DOHH2 (cell line): Measurements from ENCODE around the gene TMEM235.

Source experiments
- H3F3A ChIP-seq: fragments of 200-600 bp; sonication (generic), shearing (Covaris generic); 2 replicates; pipeline ENCODE4 v1.6.0; 2016; ENCODE audit warnings: antibody characterized with exemption, mild to moderate bottlenecking; ENCODE audit not compliant: control insufficient read depth, insufficient read depth
- H3K27ac ChIP-seq: fragments of 200-600 bp; sonication (generic); 2 replicates; pipeline ENCODE4 v1.5.1; 2014; ENCODE audit warnings: low read depth, mild to moderate bottlenecking, low read length, moderate library complexity
- H3K27me3 ChIP-seq: fragments of 200-600 bp; sonication (generic); 2 replicates; pipeline ENCODE4 v1.6.1; 2014; ENCODE audit warnings: mild to moderate bottlenecking, low read length, mixed read lengths; ENCODE audit not compliant: control insufficient read depth
- H3K36me3 ChIP-seq: fragments of 200-600 bp; sonication (generic); 2 replicates; pipeline ENCODE4 v1.6.1; 2014; ENCODE audit warnings: mild to moderate bottlenecking, low read length, moderate library complexity, mixed read lengths; ENCODE audit not compliant: control insufficient read depth
- H3K4me1 ChIP-seq: fragments of 200-600 bp; sonication (generic); 2 replicates; pipeline ENCODE4 v1.6.1; 2014; ENCODE audit warnings: mild to moderate bottlenecking, low read length, mixed read lengths; ENCODE audit not compliant: control insufficient read depth
- H3K4me2 ChIP-seq: fragments of 200-600 bp; sonication (generic); 2 replicates; pipeline ENCODE4 v1.6.0; 2014; ENCODE audit warnings: mild to moderate bottlenecking, low read length, moderate library complexity
- H3K4me3 ChIP-seq: fragments of 200-600 bp; sonication (generic); 2 replicates; pipeline ENCODE4 v1.5.1; 2014; ENCODE audit warnings: mild to moderate bottlenecking, low read length, mixed read lengths
- H3K79me2 ChIP-seq: fragments of 200-600 bp; sonication (generic); 2 replicates; pipeline ENCODE4 v1.6.1; 2014; ENCODE audit warnings: mild to moderate bottlenecking, low read length, mixed read lengths; ENCODE audit not compliant: control insufficient read depth
- H3K9me2 ChIP-seq: fragments of 200-600 bp; sonication (generic); replicated peaks from 2 replicates; pipeline ENCODE4 v1.6.1; 2014; ENCODE audit warnings: mild to moderate bottlenecking, low read length, mixed read lengths; ENCODE audit not compliant: control insufficient read depth
- H3K9me3 ChIP-seq: fragments of 200-600 bp; sonication (generic); 2 replicates; pipeline ENCODE4 v1.6.1; 2014; ENCODE audit warnings: antibody characterized with exemption, low read length, mixed read lengths; ENCODE audit not compliant: control insufficient read depth, insufficient read depth
- H4K20me1 ChIP-seq: fragments of 200-600 bp; sonication (generic); 2 replicates; pipeline ENCODE4 v1.6.0; 2014; ENCODE audit warnings: low read depth, mild to moderate bottlenecking, antibody characterized with exemption, low read length, moderate library complexity; ENCODE audit not compliant: control insufficient read depth, insufficient read depth
- EZH2phosphoT487 ChIP-seq: fragments of 200-600 bp; sonication (generic); IDR thresholded peaks from 2 replicates; pipeline ENCODE4 v1.6.1; 2017; ENCODE audit warnings: borderline replicate concordance, mild to moderate bottlenecking, antibody characterized with exemption, low read length, moderate library complexity, mixed read lengths
- TF ChIP-seq, protein P1 (sequence below): fragments of 200-600 bp; sonication (generic); IDR thresholded peaks from one replicate; pipeline ENCODE4 v1.5.1; 2014; ENCODE audit warnings: antibody characterized with exemption, mild to moderate bottlenecking, low read depth, low read length; ENCODE audit not compliant: poor library complexity, severe bottlenecking

The TMEM235 gene

DNA sequence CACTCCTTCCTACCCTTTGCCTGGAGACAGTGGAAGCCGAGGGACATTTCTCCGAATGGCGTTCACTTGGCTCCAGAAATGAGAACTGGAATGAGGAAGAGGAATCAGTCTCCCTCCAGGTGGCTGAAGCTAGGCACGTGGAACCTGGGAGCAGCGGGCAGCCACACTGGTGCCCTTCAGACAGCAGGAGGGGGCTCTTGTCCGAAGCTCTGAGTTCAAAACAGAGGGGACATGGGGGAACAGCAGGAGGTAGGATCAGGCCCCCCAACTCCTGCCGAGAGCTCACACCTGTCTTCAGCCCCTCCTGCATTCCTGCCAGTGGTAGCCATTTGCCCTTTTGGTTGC is 41.5 kb downstream of the TMEM235 start:
- peaks cover 13% of the 10 kb centered on the region for H3F3A ChIP-seq
- TF ChIP-seq EZH2phosphoT487 = no peak
- TF ChIP-seq, protein P1, sequence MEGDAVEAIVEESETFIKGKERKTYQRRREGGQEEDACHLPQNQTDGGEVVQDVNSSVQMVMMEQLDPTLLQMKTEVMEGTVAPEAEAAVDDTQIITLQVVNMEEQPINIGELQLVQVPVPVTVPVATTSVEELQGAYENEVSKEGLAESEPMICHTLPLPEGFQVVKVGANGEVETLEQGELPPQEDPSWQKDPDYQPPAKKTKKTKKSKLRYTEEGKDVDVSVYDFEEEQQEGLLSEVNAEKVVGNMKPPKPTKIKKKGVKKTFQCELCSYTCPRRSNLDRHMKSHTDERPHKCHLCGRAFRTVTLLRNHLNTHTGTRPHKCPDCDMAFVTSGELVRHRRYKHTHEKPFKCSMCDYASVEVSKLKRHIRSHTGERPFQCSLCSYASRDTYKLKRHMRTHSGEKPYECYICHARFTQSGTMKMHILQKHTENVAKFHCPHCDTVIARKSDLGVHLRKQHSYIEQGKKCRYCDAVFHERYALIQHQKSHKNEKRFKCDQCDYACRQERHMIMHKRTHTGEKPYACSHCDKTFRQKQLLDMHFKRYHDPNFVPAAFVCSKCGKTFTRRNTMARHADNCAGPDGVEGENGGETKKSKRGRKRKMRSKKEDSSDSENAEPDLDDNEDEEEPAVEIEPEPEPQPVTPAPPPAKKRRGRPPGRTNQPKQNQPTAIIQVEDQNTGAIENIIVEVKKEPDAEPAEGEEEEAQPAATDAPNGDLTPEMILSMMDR = no peak
- no peaks in the 10 kb centered on the region for H3K36me3 ChIP-seq
- H3K4me1 ChIP-seq = peaks cover 45% of the 10 kb centered on the region
- H3K27ac ChIP-seq = no peak overlapping the region
- H3K9me2 ChIP-seq = no peaks in the 10 kb centered on the region
- no peaks in the 10 kb centered on the region for H3K79me2 ChIP-seq
- no peaks in the 10 kb centered on the region for H4K20me1 ChIP-seq
- no peak overlapping the region for H3K4me3 ChIP-seq
- peaks cover 8% of the 10 kb centered on the region; the same call in 1 of the 2 replicates for H3K27me3 ChIP-seq
- peak overlapping the region; percentile 9; the same call in 1 of the 2 replicates for H3K4me2 ChIP-seq
- no peaks in the 10 kb centered on the region; the same call in 1 of the 2 replicates for H3K9me3 ChIP-seq

DNA sequence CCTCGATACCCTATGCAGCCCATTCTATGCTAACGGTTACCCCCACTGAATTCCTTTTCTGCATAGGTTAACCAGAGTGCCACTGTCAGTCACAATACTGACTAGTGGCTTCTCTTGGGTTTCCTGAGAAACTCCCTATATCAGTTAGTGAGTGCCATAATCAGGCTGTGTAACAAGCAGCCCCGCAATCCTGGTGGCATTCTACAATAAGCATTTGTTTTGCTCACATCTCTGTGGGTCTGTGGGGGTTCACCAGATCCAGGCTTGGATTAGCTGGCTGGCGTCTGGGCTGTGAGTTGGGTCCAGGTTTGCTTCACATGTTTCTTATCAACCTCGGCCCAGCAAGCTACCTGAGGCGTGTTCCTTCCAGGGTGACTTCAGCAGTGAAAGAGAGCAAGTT is 42.4 kb downstream of the TMEM235 start:
- no peaks in the 10 kb centered on the region for H3K79me2 ChIP-seq
- no peak overlapping the region for H3K4me2 ChIP-seq
- no peak overlapping the region for H3K4me3 ChIP-seq
- H3K9me3 ChIP-seq = no peaks in the 10 kb centered on the region; the same call in 1 of the 2 replicates
- no peaks in the 10 kb centered on the region for H3K36me3 ChIP-seq
- peaks cover 13% of the 10 kb centered on the region for H3F3A ChIP-seq
- H3K9me2 ChIP-seq = no peaks in the 10 kb centered on the region
- TF ChIP-seq EZH2phosphoT487 = no peak
- TF ChIP-seq, protein P1 = no peak
- H4K20me1 ChIP-seq = no peaks in the 10 kb centered on the region
- H3K27me3 ChIP-seq = peaks cover 8% of the 10 kb centered on the region; the same call in 1 of the 2 replicates
- peaks cover 55% of the 10 kb centered on the region for H3K4me1 ChIP-seq
- no peak overlapping the region for H3K27ac ChIP-seq

DNA sequence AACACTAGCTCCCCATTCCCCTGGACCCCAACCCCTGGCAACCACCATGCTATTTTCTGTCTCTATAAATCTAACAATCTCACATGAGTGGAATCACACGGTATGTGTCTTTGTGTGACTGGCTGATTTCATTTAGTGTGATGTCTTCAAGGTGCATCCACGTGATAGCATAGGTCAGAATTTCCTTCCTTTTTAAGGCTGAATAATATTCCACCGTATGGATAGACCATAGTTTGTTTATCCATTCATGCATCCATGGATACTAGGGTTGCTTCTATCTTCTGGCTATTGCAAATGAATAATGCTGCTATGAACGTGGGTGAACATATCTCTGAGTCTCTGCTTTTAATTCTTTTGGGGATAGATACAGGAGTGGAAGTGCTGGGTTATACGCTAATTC is 43.9 kb downstream of the TMEM235 start:
- Histone ChIP-seq H3K9me3 (no peaks in the 10 kb centered on the region; the same call in 1 of the 2 replicates), H3K36me3 (no peaks in the 10 kb centered on the region), H4K20me1 (no peaks in the 10 kb centered on the region), H3K27ac (peak overlapping the region; percentile 91), H3K4me3 (peak overlapping the region; percentile 51; the same call in 1 of the 2 replicates), H3K4me2 (peak overlapping the region; percentile 68), H3K27me3 (peaks cover 8% of the 10 kb centered on the region; the same call in 1 of the 2 replicates), H3K9me2 (no peaks in the 10 kb centered on the region), H3F3A (peaks cover 13% of the 10 kb centered on the region), H3K4me1 (peaks cover 70% of the 10 kb centered on the region), H3K79me2 (no peaks in the 10 kb centered on the region)
- TF ChIP-seq EZH2phosphoT487 = no peak
- TF ChIP-seq, protein P1 = no peak
